NCI-H748 treated with DMSO at 0.1 percent for 48 hours (cell line): ENCODE measurements around the gene FKRP.

ENCODE experiments used
- DNase-seq: peaks from one replicate; lab custom pipeline; 2025; lab: John Stamatoyannopoulos, UW

Gene FKRP

GRCh38 chr19:46719629-46720502 lies 26.0 kb upstream of the FKRP start:
- no peak for DNase-seq

GRCh38 chr19:46720503-46721239 lies 25.2 kb upstream of the FKRP start:
- no peak for DNase-seq

- DNase-seq: no peak
Measured at GRCh38 chr19:46721269-46722003, 24.4 kb upstream of the FKRP start.

- DNase-seq: no peak
Measured at GRCh38 chr19:46722004-46722380, 23.9 kb upstream of the FKRP start.

GRCh38 chr19:46722421-46723022 lies 23.3 kb upstream of the FKRP start:
- no peak for DNase-seq

GRCh38 chr19:46723023-46723461 lies 22.8 kb upstream of the FKRP start:
- no peak for DNase-seq

- no peak for DNase-seq
Measured at GRCh38 chr19:46723471-46723870, 22.4 kb upstream of the FKRP start.

GRCh38 chr19:46724468-46724867 lies 21.4 kb upstream of the FKRP start:
- no peak for DNase-seq

- DNase-seq: no peak
Measured at GRCh38 chr19:46725036-46725820, 20.6 kb upstream of the FKRP start.

- no peak for DNase-seq
Measured at GRCh38 chr19:46725859-46726393, 19.9 kb upstream of the FKRP start.

GRCh38 chr19:46726551-46726950 lies 19.3 kb upstream of the FKRP start:
- no peak for DNase-seq

GRCh38 chr19:46726971-46727501 lies 18.8 kb upstream of the FKRP start:
- no peak for DNase-seq

GRCh38 chr19:46727757-46728156 lies 18.1 kb upstream of the FKRP start:
- no peak for DNase-seq

GRCh38 chr19:46728208-46728607 lies 17.6 kb upstream of the FKRP start:
- no peak for DNase-seq

GRCh38 chr19:46728693-46729339 lies 17.0 kb upstream of the FKRP start:
- no peak for DNase-seq

GRCh38 chr19:46729696-46730095 lies 16.2 kb upstream of the FKRP start:
- no peak for DNase-seq

GRCh38 chr19:46730187-46730586 lies 15.7 kb upstream of the FKRP start:
- no peak for DNase-seq

- no peak for DNase-seq
Measured at GRCh38 chr19:46730595-46730994, 15.3 kb upstream of the FKRP start.

- DNase-seq: no peak
Measured at GRCh38 chr19:46731007-46731501, 14.8 kb upstream of the FKRP start.

GRCh38 chr19:46731584-46731983 lies 14.3 kb upstream of the FKRP start:
- no peak for DNase-seq
